H1 (cell line): ENCODE measurements around the gene ATP6V0E2. TPM values are rescaled to one million over a fixed set of nuclear protein-coding genes. Genes with fewer than 3 reads are reported as not detected.

ENCODE experiments used
- CTCF ChIA-PET: fragments of 300-600 bp; sonication (Branson Sonifier 250); formaldehyde crosslinking; loops from one replicate; lab custom pipeline; 2021; ENCODE audit not compliant: partially characterized antibody; lab: Charles Lee
- POLR2A ChIA-PET: fragments of 300-600 bp; sonication (Branson Sonifier 250); formaldehyde crosslinking; loops from one replicate; lab custom pipeline; 2021; ENCODE audit warnings: inconsistent platforms; ENCODE audit not compliant: partially characterized antibody; lab: Charles Lee
- DNase-seq, 2 experiments: peaks; one replicate each; pipeline versions ENCODE4 v3.0.0 to v3.0.0-alpha.2; 2010 to 2022; ENCODE audit warnings: low spot score in 2 of 2, low read depth in 1 of 2, mixed read lengths in 1 of 2
- FAIRE-seq: peaks from 2 replicates; lab custom pipeline; 2011; peaks lifted over from hg19 to GRCh38; lab: Jason Lieb, UNC
- H2AFZ ChIP-seq: 2 replicates; pipeline ENCODE4 v1.8.1; 2012; ENCODE audit warnings: low read length, inconsistent platforms
- H2AK5ac ChIP-seq: 2 replicates; pipeline ENCODE4 v1.6.1; 2013; ENCODE audit warnings: low read depth, low read length
- H2BK120ac ChIP-seq: replicated peaks from 2 replicates; pipeline ENCODE3; 2013; ENCODE audit warnings: low read depth, low read length, inconsistent platforms
- H2BK12ac ChIP-seq: 2 replicates; pipeline ENCODE4 v1.6.1; 2013; ENCODE audit warnings: low read depth, low read length
- H2BK15ac ChIP-seq: 2 replicates; pipeline ENCODE4 v1.6.1; 2013; ENCODE audit warnings: low read length
- H2BK20ac ChIP-seq: 2 replicates; pipeline ENCODE4 v1.6.1; 2013; ENCODE audit warnings: low read length
- H2BK5ac ChIP-seq: 2 replicates; pipeline ENCODE4 v1.6.1; 2013; ENCODE audit warnings: low read depth, low read length
- H3K14ac ChIP-seq: 2 replicates; pipeline ENCODE4 v1.6.1; 2013; ENCODE audit warnings: inconsistent platforms; ENCODE audit not compliant: insufficient read length
- H3K18ac ChIP-seq: 2 replicates; pipeline ENCODE4 v1.6.1; 2013; ENCODE audit warnings: low read length; ENCODE audit errors: extremely low read depth
- H3K23ac ChIP-seq: 2 replicates; pipeline ENCODE4 v1.6.1; 2013; ENCODE audit warnings: inconsistent platforms; ENCODE audit not compliant: insufficient read length
- H3K23me2 ChIP-seq: 2 replicates; pipeline ENCODE4 v1.6.1; 2013; ENCODE audit warnings: low read depth, low read length
- H3K27ac ChIP-seq: 2 replicates; pipeline ENCODE4 v1.6.1; 2011; ENCODE audit warnings: low read depth, low read length, inconsistent platforms
- H3K27me3 ChIP-seq, 4 experiments: replicated peaks in 1 of 4; 1 replicate in 1 of 4; 2 replicates in 3 of 4; pipeline versions ENCODE4 v1.6.1 to v1.8.1; 2011 to 2013; ENCODE audit warnings: low read length in 3 of 4, mild to moderate bottlenecking in 3 of 4, inconsistent platforms in 2 of 4, mixed read lengths in 2 of 4, moderate library complexity in 1 of 4; ENCODE audit not compliant: control insufficient read depth in 3 of 4, insufficient read depth in 3 of 4; ENCODE audit errors: extremely low read depth in 1 of 4
- H3K36me3 ChIP-seq, 4 experiments: 2 replicates each; pipeline versions ENCODE4 v1.6.1 to v1.8.1; 2011 to 2013; ENCODE audit warnings: mild to moderate bottlenecking in 4 of 4, low read length in 3 of 4, moderate library complexity in 2 of 4, control low read depth in 1 of 4, inconsistent platforms in 1 of 4; ENCODE audit not compliant: insufficient read depth in 4 of 4, control insufficient read depth in 2 of 4
- H3K4ac ChIP-seq: replicated peaks from 2 replicates; pipeline ENCODE3; 2013; ENCODE audit warnings: low read length, low read depth, mixed read lengths, inconsistent platforms; ENCODE audit not compliant: insufficient read length
- H3K4me1 ChIP-seq, 4 experiments: replicated peaks in 1 of 4; 1 replicate in 1 of 4; 2 replicates in 3 of 4; pipeline versions ENCODE4 v1.6.1 to v1.8.1; 2011 to 2013; ENCODE audit warnings: low read length in 3 of 4, inconsistent platforms in 2 of 4, mixed read lengths in 1 of 4; ENCODE audit not compliant: insufficient read depth in 4 of 4, control insufficient read depth in 3 of 4
- H3K4me2 ChIP-seq, 2 experiments: 2 replicates each; pipeline versions ENCODE4 v1.6.1 to v1.8.1; 2011 to 2013; ENCODE audit warnings: low read depth in 2 of 2, low read length in 2 of 2, control low read depth in 1 of 2, inconsistent platforms in 1 of 2, mild to moderate bottlenecking in 1 of 2; ENCODE audit not compliant: insufficient read depth in 1 of 2
- H3K4me3 ChIP-seq, 4 experiments: fragments of 200-600, 300-600 bp in 1 of 4; sonication (generic), shearing (Covaris generic), sonication (Bioruptor Twin) in 1 of 4; 2 replicates each; pipeline versions ENCODE4 v1.5.1 to v1.8.1; 2011 to 2016; ENCODE audit warnings: low read length in 4 of 4, low read depth in 3 of 4, control low read depth in 2 of 4, inconsistent platforms in 2 of 4, mild to moderate bottlenecking in 2 of 4, mixed read lengths in 1 of 4, moderate library complexity in 1 of 4; ENCODE audit not compliant: insufficient read depth in 2 of 4; ENCODE audit errors: extremely low read depth in 1 of 4
- H3K56ac ChIP-seq: replicated peaks from 2 replicates; pipeline ENCODE3; 2013; ENCODE audit warnings: low read depth, mild to moderate bottlenecking, mixed read lengths, low read length, inconsistent platforms; ENCODE audit not compliant: insufficient read length
- H3K79me1 ChIP-seq: 2 replicates; pipeline ENCODE4 v1.6.1; 2013; ENCODE audit warnings: low read depth, low read length, control low read depth
- H3K79me2 ChIP-seq, 2 experiments: 2 replicates each; pipeline versions ENCODE4 v1.6.1 to v1.8.1; 2012 to 2013; ENCODE audit warnings: low read length in 2 of 2, mild to moderate bottlenecking in 2 of 2, inconsistent platforms in 1 of 2; ENCODE audit not compliant: insufficient read depth in 2 of 2, control insufficient read depth in 1 of 2
- H3K9ac ChIP-seq, 4 experiments: replicated peaks in 1 of 4; 1 replicate in 1 of 4; 2 replicates in 3 of 4; pipeline versions ENCODE4 v1.6.1 to v1.8.1; 2011 to 2013; ENCODE audit warnings: low read depth in 3 of 4, low read length in 3 of 4, control low read depth in 2 of 4, mild to moderate bottlenecking in 2 of 4, moderate library complexity in 2 of 4, inconsistent platforms in 1 of 4; ENCODE audit errors: extremely low read depth in 1 of 4
- H3K9me3 ChIP-seq, 2 experiments: 2 replicates each; pipeline versions ENCODE4 v1.6.1 to v1.8.1; 2012 to 2013; ENCODE audit warnings: mild to moderate bottlenecking in 2 of 2, moderate library complexity in 2 of 2, control low read depth in 1 of 2, inconsistent platforms in 1 of 2, low read depth in 1 of 2, low read length in 1 of 2, mixed read lengths in 1 of 2; ENCODE audit not compliant: insufficient read depth in 2 of 2
- H4K20me1 ChIP-seq, 2 experiments: replicated peaks in 1 of 2; 2 replicates each; pipeline versions ENCODE3 to v1.8.1; 2011 to 2013; ENCODE audit warnings: inconsistent platforms in 2 of 2, low read length in 2 of 2, mild to moderate bottlenecking in 1 of 2; ENCODE audit not compliant: insufficient read depth in 2 of 2, control insufficient read depth in 1 of 2
- H4K5ac ChIP-seq: 2 replicates; pipeline ENCODE4 v1.6.1; 2013; ENCODE audit warnings: low read length, low read depth, mixed read lengths, inconsistent platforms; ENCODE audit not compliant: insufficient read length
- H4K8ac ChIP-seq: 2 replicates; pipeline ENCODE4 v1.8.0; 2013; ENCODE audit warnings: mild to moderate bottlenecking, moderate library complexity, low read length, inconsistent platforms; ENCODE audit not compliant: insufficient read depth; ENCODE audit errors: extremely low read depth
- H4K91ac ChIP-seq: replicated peaks from 2 replicates; pipeline ENCODE3; 2013; ENCODE audit warnings: low read length, mixed read lengths, inconsistent platforms; ENCODE audit not compliant: insufficient read length
- JUN ChIP-seq: IDR thresholded peaks from 2 replicates; pipeline ENCODE4 v1.6.1; 2011; ENCODE audit warnings: low read depth, mild to moderate bottlenecking, improper control_type of control experiment, low read length
- NRF1 ChIP-seq: IDR thresholded peaks from 2 replicates; pipeline ENCODE4 v1.6.1; 2011; ENCODE audit warnings: mild to moderate bottlenecking, low read depth, low read length, improper control_type of control experiment
- RAD21 ChIP-seq, 2 experiments: IDR thresholded peaks in 1 of 2; conservative IDR thresholded peaks in 1 of 2; 2 replicates each; pipeline ENCODE4 v1.6.1; 2011; ENCODE audit warnings: low read depth in 2 of 2, low read length in 2 of 2, improper control_type of control experiment in 1 of 2, inconsistent platforms in 1 of 2, mild to moderate bottlenecking in 1 of 2, moderate library complexity in 1 of 2
- SP2 ChIP-seq: IDR thresholded peaks from 2 replicates; pipeline ENCODE4 v1.6.1; 2012; ENCODE audit warnings: mild to moderate bottlenecking, low read length, inconsistent platforms
- WGBS, 2 experiments: shearing (Covaris generic) in 1 of 2; methylation state at CpG; one replicate each; pipeline versions ENCODE4 v1.1.6 to v1.1.7; 2013 to 2015; ENCODE audit warnings: low lambda C conversion rate in 2 of 2, mixed read lengths in 2 of 2, inconsistent platforms in 1 of 2, low coverage in 1 of 2, missing lambda C conversion rate in 1 of 2; ENCODE audit not compliant: insufficient replicate concordance in 2 of 2, insufficient coverage in 1 of 2, insufficient read length in 1 of 2; ENCODE audit errors: extremely low coverage in 1 of 2, missing lambda C conversion rate in 1 of 2; 5-methylcytosine and 5-hydroxymethylcytosine counted together
- polyA plus RNA-seq, 7 experiments: library from polyadenylated mRNA; depleted of rRNA in 3 of 7; stranded (reverse) in 5 of 7; unstranded in 2 of 7; fragments of >200 nt in 5 of 7; fragments of 200-250 nt in 2 of 7; gene quantifications; 1 replicate in 5 of 7; 2 replicates in 1 of 7; 4 replicates in 1 of 7; pipeline versions ENCODE4 v1.2.1 to v1.2.3, GENCODE V29; 2011 to 2013; ENCODE audit warnings: missing spikeins in 2 of 7, mixed read lengths in 2 of 7
- total RNA-seq: library from RNA; stranded (reverse); fragmentation: NEBNext Ultra II Directional; extraction: Animal tissue kit (Norgen Biotek cat#: 25700); gene quantifications from 2 replicates; pipeline ENCODE4 v1.2.1, GENCODE V29; 2021

The ATP6V0E2 gene
- total and polyA plus RNA-seq, 2 of the 8 experiments (the other 6 are each of a cell fraction or from before 2014, with no cell fraction given): 26.1 to 47.9 TPM

- Histone ChIP-seq H3K9ac (no peak overlapping the region), H2BK20ac (no peak overlapping the region), H3K56ac (no peak overlapping the region), H3K18ac (no peak overlapping the region), H3K23me2 (no peaks in the 10 kb centered on the region), H3K23ac (no peak overlapping the region), H3K27ac (no peak overlapping the region), H3K9me3 (no peaks in the 10 kb centered on the region), H3K4me1 (0 out of 7 replicates have a peak, but pooled peaks cover 0 to 2% (median 0%) of the 10 kb centered on the region in 4 experiments), H4K8ac (no peak overlapping the region), H3K14ac (no peak overlapping the region), H3K36me3 (no peaks in the 10 kb centered on the region), H3K4me3 (no peak overlapping the region), H2AK5ac (no peak overlapping the region), H3K27me3 (no peaks in the 10 kb centered on the region; a peak in 1 of 7 replicates), H2BK12ac (no peak overlapping the region), H2BK120ac (no peak overlapping the region), H2BK15ac (no peak overlapping the region), H2AFZ (no peak overlapping the region), H3K4ac (no peak overlapping the region), H3K79me1 (no peaks in the 10 kb centered on the region), H4K5ac (no peak overlapping the region), H4K20me1 (no peaks in the 10 kb centered on the region), H2BK5ac (no peak overlapping the region), H3K79me2 (no peaks in the 10 kb centered on the region), H4K91ac (no peak overlapping the region), H3K4me2 (no peak overlapping the region)
- DNase-seq (no peak), FAIRE-seq (no peak)
- ChIA-PET CTCF (interaction anchor here (0.6 to 13.8 kb wide), 8 partner anchors 13 to 56 kb away, joined by 3 to 209 read pairs (median 4); no protein-coding TSS in a partner anchor), POLR2A (no interaction called here)
- TF ChIP-seq NRF1 (no peak), JUN (no peak), SP2 (no peak), RAD21 (IDR thresholded peaks at IDR 0.05 in 1 of 2, conservative IDR thresholded peaks at IDR 0.05 in 1 of 2; ENCODE audit: low read depth in 2 of 2, low read length in 2 of 2) (no peak)
- 87% methylated on average over 5 of the region's 5 CpGs; no CpG with 5 or more reads in 1 of the 2 experiments for WGBS, 2 experiments
Measured at GRCh38 chr7:149845257-149845980, 28.4 kb upstream of the ATP6V0E2 start.
